HG03139 (cell line): Measurements from ENCODE around the gene CPEB2.

Source experiments
- ATAC-seq: cut with Tn5 transposase; IDR thresholded peaks from one replicate; pipeline ENCODE4 v1.9.1; 2021; ENCODE audit not compliant: unreplicated experiment

CPEB2 gene

GRCh38 chr4:15001869-15002658, at the start of gene CPEB2:
Gene CPEB2 (plus strand): TSS chr4:15002481. CDS start chr4:15002674, 193 bp downstream.
- ATAC-seq = peak; percentile 55

DNA sequence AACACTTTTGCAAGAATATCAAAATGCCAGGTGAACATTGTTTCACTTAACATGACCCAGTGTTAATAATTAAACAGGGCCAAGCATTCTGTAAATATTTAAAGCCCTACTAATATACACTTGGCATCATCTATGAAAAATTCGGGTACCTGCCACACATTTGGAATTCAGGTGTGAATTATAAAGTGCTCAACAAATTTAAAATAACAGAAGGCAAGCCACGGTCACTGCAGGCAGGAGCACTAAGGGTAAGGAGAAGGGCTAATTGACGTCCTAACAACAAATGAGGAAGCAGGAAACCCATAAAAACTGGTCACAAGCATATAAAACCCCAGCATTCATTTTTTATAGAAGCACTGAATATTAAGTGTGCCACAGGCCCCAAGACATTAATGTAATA, 43.8 kb upstream of the CPEB2 start:
- ATAC-seq = no peak

DNA sequence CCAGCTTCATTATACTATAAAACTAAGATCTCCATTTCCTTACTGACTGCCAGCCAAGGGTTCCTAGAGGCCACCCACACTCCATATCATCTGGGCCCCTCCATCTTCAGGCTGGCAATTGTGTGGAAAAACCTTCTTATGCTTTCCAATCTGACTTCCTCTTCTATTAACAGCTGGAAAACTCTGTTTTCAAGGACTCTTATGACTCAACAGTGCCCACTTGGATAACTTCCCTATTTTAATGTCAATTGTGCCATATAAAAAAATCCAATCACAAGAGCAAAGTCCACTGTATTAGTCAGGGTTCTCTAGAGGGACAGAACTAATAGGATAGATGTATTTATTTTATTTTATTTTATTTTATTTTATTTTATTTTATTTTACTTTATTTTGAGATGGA, 41.0 kb upstream of the CPEB2 start:
- ATAC-seq = no peak

DNA sequence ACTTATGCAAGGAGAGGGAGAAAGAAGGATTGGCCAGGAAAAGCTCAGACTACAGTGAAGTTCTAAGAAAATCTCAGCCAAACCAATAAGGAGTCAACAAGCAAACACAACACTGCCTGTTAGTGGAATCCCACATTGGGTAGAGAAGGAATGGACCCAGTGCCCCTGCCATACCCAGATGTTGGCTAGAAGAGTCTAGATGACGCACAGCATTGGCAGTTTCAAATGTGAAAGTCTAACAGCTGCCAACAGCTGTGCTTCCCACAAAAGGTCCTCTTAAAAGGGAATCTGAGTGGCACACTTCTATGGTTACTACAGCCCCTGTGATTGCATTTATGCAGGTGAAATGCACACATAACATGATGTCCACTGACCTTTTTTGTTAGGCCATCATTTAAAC, 37.2 kb upstream of the CPEB2 start:
- ATAC-seq = no peak

- ATAC-seq = no peak
Observed at GRCh38 chr4:14967982-14968381, 34.3 kb upstream of the CPEB2 start.

DNA sequence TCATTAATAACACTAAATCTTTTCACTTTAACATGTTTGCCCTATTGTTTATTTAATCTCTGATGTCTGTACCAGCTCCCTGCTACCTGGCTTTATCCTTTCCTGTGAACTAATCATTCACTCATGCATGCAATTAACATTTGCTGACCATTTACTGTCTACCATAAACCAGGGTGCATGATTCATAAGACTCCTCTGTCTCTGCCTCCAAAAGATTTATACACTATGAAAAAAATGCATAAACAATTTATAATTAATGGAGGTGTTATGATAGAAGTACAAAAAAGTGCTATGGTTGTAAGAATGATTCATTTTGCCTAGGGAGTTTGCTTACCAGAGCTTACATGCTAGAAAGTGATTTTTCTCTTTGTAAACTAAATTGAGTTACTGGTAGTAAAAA, 24.5 kb upstream of the CPEB2 start:
- no peak for ATAC-seq

GRCh38 chr4:14984448-14984847, 17.8 kb upstream of the CPEB2 start:
- no peak for ATAC-seq

DNA sequence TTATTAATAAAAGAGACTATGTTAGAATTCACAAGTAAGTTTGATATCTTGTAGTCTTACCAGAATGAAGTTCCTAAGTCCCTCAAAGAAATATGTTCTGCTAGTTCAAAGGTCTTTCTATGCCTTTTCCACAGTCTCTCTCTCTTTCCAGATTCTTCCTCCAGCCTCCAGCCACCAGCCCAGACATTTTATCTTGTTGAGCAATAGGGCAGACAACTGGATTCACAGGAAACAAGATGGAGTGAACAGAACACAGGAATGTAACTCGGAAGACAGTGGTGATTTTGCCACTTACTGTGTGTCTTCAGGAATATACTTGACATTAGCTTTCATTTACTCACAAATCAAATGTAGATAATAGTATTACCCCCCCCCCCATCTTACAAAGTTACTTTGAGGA, 17.1 kb upstream of the CPEB2 start:
- ATAC-seq = no peak

GRCh38 chr4:14985843-14986242, 16.4 kb upstream of the CPEB2 start:
- ATAC-seq = no peak

- no peak for ATAC-seq
Observed at GRCh38 chr4:14987054-14987453, 15.2 kb upstream of the CPEB2 start.

DNA sequence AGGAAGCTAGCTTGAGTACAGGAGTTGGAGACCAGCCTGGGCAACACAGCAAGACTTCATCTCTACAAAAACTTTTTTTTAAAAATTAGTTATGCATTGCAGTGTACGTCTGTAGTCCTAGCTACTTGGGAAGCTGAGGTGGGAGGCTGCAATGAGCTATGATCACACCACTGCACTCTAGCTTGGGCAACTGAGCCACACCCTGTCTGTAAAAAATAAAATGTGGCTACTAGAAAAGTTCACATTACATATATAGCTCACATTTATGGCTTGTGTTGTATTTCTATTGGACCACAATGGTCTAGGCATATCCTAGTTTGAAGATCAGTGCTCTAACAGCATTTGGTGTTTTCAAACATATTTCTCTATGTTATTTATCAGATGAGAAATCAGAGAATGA, 11.8 kb upstream of the CPEB2 start:
- ATAC-seq = no peak

DNA sequence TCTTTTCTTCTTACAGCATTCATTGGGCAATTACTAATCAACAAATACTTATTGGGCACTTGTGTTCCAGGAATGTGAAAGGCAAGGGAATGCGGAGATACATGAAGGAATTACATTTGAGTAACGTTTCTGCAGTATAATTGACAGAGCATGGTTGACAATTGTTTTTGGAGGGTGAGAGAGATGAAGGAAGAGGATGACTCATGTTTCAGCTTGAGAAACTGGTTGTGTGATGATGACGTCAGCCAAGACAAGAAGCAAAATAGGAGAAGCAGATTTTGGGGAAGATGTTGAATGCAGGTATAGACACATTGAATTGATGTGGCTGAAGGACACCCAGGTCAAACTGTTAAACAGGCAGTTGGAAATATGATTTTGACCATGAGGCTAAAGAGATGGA, 8.0 kb upstream of the CPEB2 start:
- ATAC-seq = no peak

GRCh38 chr4:15001248-15001868, 923 bp upstream of the CPEB2 start:
- peak; percentile 18 for ATAC-seq

- peak; percentile 18 for ATAC-seq
Observed at GRCh38 chr4:15002659-15003400, 549 bp downstream of the CPEB2 start.

DNA sequence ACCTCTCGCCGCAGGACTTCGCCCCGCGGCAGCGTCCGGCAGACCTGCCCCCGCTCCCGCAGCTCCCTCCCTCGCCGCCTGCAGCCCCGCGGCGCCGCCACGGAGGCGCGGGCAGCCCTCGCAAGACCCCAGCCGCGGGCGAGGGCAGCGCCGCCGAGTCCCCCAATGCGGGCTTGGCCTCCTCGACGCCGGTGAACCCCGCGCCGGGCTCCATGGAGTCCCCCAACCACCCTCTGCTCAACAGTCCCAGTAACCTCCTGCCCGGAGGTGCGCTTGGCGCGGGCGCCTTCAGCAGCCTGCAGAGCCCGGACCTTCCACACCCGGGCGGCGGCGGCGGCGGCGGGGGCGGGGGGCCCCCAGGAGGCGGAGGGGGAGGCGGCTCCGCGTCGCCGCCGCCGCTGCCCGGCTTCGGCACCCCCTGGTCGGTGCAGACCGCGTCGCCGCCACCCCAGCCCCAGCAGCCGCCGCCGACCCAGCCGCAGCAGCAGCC, 1.2 kb downstream of the CPEB2 start:
- peak; percentile 10 for ATAC-seq

GRCh38 chr4:15003891-15004738, 1.8 kb downstream of the CPEB2 start:
- peak; percentile 0 for ATAC-seq

- ATAC-seq = no peak
Observed at GRCh38 chr4:15004739-15005301, 2.5 kb downstream of the CPEB2 start.

DNA sequence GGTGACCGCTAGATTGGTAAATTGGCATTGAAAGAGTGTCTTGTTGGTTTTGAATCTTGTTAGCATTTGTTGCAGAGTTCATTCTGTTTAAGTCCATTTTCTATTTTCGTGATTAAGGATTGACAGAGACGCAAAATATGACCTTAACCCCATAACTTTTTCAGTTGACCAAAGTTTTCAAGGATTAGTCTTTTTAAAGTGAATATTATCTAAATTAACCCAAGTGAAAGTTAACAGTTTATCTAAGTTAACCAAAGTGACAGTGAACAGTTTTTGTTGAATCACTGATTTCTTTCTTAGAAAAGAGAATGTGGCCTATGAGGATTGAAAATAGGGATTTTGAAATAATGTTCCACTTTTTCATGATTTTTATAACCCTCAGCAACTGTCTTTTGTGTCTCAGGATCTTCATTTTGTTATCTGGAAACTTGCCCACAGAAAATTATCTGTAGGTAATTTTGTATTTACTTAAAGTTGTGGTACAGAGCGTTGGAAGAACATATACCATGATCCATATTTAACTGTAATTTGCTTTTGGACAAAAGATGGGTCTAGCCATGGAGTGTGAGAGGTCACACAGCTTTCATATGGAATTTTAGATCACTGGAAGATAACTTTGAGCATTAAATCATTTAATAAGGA, 3.3 kb downstream of the CPEB2 start:
- ATAC-seq = no peak

GRCh38 chr4:15006416-15007024, 4.2 kb downstream of the CPEB2 start:
- ATAC-seq = no peak

DNA sequence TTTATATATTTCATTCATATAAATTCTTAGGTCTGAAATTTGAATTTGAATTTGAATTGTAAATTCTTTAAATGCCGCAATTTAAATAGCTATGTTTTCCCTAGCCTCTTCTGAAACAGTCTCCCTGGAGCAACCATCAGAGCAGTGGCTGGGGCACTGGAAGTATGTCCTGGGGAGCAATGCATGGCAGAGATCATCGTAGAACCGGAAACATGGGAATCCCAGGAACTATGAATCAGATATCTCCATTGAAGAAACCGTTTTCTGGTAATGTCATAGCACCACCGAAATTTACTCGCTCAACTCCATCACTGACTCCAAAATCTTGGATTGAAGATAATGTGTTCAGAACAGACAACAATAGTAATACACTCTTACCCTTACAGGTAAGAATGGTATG, 4.9 kb downstream of the CPEB2 start:
- ATAC-seq = no peak
